ENCODE data around the gene UCHL5.

The UCHL5 gene, protein sequence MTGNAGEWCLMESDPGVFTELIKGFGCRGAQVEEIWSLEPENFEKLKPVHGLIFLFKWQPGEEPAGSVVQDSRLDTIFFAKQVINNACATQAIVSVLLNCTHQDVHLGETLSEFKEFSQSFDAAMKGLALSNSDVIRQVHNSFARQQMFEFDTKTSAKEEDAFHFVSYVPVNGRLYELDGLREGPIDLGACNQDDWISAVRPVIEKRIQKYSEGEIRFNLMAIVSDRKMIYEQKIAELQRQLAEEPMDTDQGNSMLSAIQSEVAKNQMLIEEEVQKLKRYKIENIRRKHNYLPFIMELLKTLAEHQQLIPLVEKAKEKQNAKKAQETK

DNA sequence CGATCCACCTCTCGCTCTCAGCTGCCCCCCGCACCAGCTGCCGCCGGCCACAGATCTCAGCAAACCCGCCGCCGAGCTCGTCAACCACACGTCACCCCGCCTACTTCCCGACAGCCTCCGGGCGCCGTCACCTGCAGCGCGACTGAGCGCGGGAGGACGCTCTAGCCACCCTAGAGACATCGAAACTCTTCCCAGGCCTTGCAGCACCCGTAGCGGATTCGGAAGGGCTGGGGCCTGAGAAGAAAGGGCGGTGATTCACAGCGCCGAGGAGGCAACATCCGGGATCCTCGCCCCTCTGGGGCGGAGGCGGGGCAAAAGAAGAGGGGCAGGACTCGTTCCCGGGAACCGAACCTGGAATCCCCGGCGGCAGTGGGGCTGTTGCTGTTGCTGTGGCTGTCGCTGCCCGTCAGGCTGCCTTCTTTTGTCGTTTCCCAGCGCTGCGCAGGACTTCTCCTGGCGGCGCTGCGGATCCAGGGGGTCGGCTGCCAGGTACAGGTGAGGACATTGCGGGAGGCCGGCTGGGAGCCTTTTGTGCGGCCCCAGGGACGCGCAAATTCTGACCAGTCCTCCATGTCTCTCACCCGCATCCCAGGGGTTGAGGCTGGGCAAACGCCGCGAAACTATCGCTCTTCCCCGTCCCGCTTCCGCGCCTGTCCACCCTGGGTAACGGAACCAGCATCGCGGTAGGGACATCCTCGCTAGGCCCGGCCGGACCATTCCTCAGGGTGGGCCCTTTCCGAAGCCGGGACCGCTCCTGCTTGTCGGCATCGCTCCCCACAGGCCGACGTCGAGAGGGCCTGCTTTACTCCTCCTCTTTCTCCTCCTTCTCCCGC lies at the start of gene UCHL5, which contains the start of gene RO60:
TSS of gene UCHL5 (minus strand) at position 79 of the 833 bp plus-strand sequence. CDS start 100 bp downstream, outside the sequence.
TSS of gene RO60 (plus strand) at position 331 of the 833 bp plus-strand sequence. CDS start 9,443 bp downstream, outside the sequence.
- H3K27me3 ChIP-seq (ENCODE audit: control insufficient read depth, insufficient read depth, low read length), result no peaks in the 10 kb centered on the region
- peak within 1 kb of the TSS; percentile 97 for H3K4me3 ChIP-seq (ENCODE audit: low read length)
- peak within 1 kb of the TSS; percentile 99 for H3K9ac ChIP-seq (ENCODE audit: low read length)

DNA sequence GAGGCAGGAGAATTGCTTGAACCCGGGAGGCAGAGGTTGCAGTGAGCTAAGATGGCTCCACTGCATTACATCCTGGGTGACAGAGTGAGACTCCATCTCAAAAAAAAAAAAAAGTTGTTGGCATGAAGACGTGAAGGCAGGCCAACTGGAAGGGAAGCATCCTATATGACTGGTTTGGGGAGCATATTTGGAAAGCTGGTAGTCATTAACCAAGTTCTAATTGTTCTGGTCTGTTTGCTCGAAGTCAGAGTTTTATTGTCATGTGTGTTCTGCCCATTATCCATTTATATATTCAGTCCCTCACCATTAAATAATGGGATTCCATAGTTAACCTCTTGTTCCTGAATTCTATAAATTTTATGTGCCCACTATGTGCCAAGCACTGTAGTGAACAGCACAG lies 49.3 kb upstream of the UCHL5 start:
- no peak overlapping the region for H3K4me3 ChIP-seq (ENCODE audit: low read length)

More for the DNA sequence above, at the start of gene UCHL5, which contains the start of gene RO60:
- peaks cover 13% of the 10 kb centered on the region for H3K4me1 ChIP-seq (ENCODE audit: control insufficient read depth, insufficient read depth, low read length)
- no peaks in the 10 kb centered on the region for H3K36me3 ChIP-seq (ENCODE audit: control insufficient read depth, insufficient read depth, low read length)
- H3K27ac ChIP-seq (ENCODE audit: low read depth, low read length), result peak within 1 kb of the TSS; percentile 100

DNA sequence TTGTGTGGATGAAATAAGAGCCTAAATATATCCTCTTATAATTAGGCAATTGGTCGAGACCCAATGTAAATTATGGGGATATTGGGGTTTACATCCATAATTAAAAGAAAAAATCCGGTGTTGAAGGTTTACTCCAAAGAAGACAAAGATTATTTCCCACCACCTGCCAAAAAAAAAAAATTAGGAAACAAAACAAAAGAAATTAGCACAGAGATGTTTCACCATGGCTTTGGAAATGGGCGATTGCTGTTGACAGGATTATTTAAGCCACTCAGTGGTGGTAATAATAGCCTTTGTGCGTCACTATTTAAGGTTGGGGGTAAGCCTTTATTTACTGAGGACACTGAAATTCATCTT lies 46.6 kb upstream of the UCHL5 start:
- Histone ChIP-seq H3K27ac (ENCODE audit: low read depth, low read length) (peak overlapping the region; percentile 88), H3K4me1 (ENCODE audit: control insufficient read depth, insufficient read depth, low read length) (peaks cover 5% of the 10 kb centered on the region), H3K9ac (ENCODE audit: low read length) (peak overlapping the region; percentile 25), H3K4me3 (ENCODE audit: low read length) (peak overlapping the region; percentile 62), H3K36me3 (ENCODE audit: control insufficient read depth, insufficient read depth, low read length) (no peaks in the 10 kb centered on the region), H3K27me3 (ENCODE audit: control insufficient read depth, insufficient read depth, low read length) (no peaks in the 10 kb centered on the region)

More for the DNA sequence above, 49.3 kb upstream of the UCHL5 start:
- Histone ChIP-seq H3K27ac (ENCODE audit: low read depth, low read length) (no peak overlapping the region), H3K27me3 (ENCODE audit: control insufficient read depth, insufficient read depth, low read length) (no peaks in the 10 kb centered on the region), H3K4me1 (ENCODE audit: control insufficient read depth, insufficient read depth, low read length) (peaks cover 10% of the 10 kb centered on the region), H3K36me3 (ENCODE audit: control insufficient read depth, insufficient read depth, low read length) (no peaks in the 10 kb centered on the region), H3K9ac (ENCODE audit: low read length) (no peak overlapping the region)

DNA sequence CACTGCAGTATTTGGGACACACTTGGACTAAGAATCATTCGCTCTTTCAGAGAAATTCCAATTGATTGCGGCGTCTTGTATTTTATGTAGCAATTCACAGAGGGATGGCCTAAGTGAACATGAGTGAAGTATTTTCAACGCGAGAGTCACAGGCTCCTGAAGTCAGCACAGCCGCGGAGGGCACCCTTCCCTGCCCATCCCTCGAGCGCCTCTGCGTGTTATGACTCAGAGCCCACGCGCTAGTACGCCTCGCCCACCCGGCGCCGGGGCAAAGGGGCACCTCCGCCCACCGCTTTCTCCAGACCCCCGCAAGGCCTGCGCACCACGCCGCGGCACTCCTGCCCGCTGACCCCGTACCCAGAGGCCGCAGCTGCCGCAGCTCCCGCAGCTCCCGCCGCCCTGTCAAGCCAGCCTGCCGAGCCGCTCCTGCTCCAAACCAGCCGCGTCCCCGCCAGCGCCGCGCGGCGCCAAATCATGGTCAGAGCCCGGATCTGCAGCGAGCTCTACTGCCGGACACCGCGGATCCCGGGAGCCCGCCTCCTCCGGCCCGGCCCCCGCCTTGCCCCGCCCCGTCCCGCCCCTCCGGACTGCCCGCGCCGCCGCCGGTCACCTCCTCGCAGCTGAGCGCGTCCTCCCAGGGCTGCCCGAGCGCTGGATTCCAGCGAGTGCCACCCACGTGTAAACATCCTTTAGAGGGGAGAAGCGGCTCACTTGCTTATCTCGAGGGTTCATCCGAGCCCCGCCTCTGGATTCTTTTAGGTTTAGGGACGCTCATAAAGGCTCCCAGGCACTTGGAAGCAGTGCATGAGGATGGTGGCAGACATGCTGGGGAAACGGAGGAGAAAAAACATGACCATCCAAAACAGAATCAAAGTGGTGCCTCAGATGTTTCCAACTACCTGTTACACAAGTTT lies 46.0 kb upstream of the UCHL5 start, which contains the start of gene GLRX2:
TSS of gene GLRX2 (minus strand) at position 508 of the 914 bp plus-strand sequence. CDS start at position 476, 32 bp downstream.
- H3K4me3 ChIP-seq (ENCODE audit: low read length), result peak within 1 kb of the TSS; percentile 89
- H3K4me1 ChIP-seq (ENCODE audit: control insufficient read depth, insufficient read depth, low read length), result peaks cover 5% of the 10 kb centered on the region
- peak within 1 kb of the TSS; percentile 52 for H3K9ac ChIP-seq (ENCODE audit: low read length)
- H3K36me3 ChIP-seq (ENCODE audit: control insufficient read depth, insufficient read depth, low read length), result no peaks in the 10 kb centered on the region
- peak within 1 kb of the TSS; percentile 88 for H3K27ac ChIP-seq (ENCODE audit: low read depth, low read length)
- no peaks in the 10 kb centered on the region for H3K27me3 ChIP-seq (ENCODE audit: control insufficient read depth, insufficient read depth, low read length)

DNA sequence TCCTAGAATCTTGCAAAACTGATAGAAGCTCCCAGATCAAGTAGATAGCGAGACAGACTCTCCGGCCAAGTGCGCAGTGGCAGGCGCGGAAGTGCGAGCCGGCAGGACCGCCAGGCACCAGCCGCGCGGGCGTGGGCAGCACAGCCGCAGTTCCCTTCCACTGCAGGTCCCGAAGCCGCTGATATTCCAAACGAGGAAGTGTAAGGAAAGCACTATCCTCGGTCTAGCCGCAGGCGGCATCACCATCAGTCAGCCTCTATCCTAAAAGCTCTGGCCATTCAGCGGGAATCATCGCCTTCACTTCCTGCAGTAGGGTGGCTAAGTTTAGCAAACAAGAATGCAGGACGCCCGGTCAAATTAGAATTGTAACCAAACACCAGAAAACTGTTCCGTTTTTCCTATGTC lies 45.3 kb upstream of the UCHL5 start:
- peak overlapping the region; percentile 89 for H3K4me3 ChIP-seq (ENCODE audit: low read length)
- H3K36me3 ChIP-seq (ENCODE audit: control insufficient read depth, insufficient read depth, low read length), result no peaks in the 10 kb centered on the region
- peak overlapping the region; percentile 88 for H3K27ac ChIP-seq (ENCODE audit: low read depth, low read length)
- no peaks in the 10 kb centered on the region for H3K27me3 ChIP-seq (ENCODE audit: control insufficient read depth, insufficient read depth, low read length)
- H3K9ac ChIP-seq (ENCODE audit: low read length), result peak overlapping the region; percentile 46
- peaks cover 5% of the 10 kb centered on the region for H3K4me1 ChIP-seq (ENCODE audit: control insufficient read depth, insufficient read depth, low read length)

DNA sequence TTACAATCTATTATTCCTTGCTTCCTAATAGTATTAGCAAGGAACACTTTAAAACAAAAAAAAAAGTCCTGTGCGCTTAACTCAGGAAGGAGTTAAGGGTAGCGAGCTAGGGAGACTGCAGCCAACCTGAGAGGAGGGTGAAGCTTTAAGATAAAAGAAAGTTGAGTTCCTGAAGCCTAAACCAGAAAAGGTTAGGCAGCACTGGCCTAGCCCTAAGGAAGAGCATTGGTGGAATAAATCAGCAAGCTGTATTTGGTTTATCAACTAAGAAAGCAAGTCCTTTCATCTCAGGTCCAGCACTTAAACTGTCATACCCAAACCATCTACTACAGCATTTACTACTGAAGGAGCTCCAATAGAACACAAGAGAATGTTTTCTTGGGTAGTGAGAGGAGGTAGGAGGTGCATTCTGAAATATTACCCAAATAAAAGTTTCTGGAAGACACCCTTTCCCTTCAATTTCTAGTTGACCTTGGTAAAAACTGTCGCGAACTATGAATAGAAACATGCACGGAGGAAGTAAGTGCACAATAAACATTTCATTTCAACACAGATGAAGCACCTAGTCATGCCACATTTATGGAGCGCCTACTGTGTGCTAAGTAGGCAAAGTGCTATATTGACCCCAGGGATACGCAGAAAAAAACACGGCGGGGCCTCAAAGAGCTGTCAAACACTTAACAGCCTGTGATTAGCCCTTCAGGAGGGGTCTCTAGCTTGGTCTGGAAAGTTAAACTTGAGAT lies 44.8 kb upstream of the UCHL5 start:
- Histone ChIP-seq H3K4me3 (ENCODE audit: low read length) (peak overlapping the region; percentile 89), H3K27me3 (ENCODE audit: control insufficient read depth, insufficient read depth, low read length) (no peaks in the 10 kb centered on the region), H3K36me3 (ENCODE audit: control insufficient read depth, insufficient read depth, low read length) (no peaks in the 10 kb centered on the region), H3K27ac (ENCODE audit: low read depth, low read length) (peak overlapping the region; percentile 88), H3K9ac (ENCODE audit: low read length) (peak overlapping the region; percentile 46), H3K4me1 (ENCODE audit: control insufficient read depth, insufficient read depth, low read length) (peaks cover 5% of the 10 kb centered on the region)

DNA sequence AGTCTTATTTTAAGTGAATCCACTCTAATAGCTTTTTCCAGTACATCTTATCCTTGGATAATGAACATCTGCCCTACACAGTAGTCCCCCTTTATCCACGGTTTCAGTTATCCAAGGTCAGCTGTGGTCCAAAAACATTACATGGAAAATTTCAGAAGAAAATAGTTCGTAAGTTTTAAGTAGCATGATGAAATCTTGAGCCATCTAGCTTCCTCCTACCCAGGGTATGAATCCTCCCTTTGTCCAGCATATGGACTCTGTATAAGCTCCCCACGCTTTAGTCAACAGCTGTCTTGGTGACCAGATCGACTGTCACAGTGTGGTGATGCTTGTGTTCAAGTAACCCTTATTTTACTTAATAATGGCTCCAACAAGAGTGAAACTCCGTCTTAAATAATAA lies 43.5 kb upstream of the UCHL5 start:
- Histone ChIP-seq H3K27ac (ENCODE audit: low read depth, low read length) (no peak overlapping the region), H3K27me3 (ENCODE audit: control insufficient read depth, insufficient read depth, low read length) (no peaks in the 10 kb centered on the region), H3K36me3 (ENCODE audit: control insufficient read depth, insufficient read depth, low read length) (peaks cover 3% of the 10 kb centered on the region), H3K9ac (ENCODE audit: low read length) (no peak overlapping the region), H3K4me3 (ENCODE audit: low read length) (no peak overlapping the region), H3K4me1 (ENCODE audit: control insufficient read depth, insufficient read depth, low read length) (peaks cover 5% of the 10 kb centered on the region)

DNA sequence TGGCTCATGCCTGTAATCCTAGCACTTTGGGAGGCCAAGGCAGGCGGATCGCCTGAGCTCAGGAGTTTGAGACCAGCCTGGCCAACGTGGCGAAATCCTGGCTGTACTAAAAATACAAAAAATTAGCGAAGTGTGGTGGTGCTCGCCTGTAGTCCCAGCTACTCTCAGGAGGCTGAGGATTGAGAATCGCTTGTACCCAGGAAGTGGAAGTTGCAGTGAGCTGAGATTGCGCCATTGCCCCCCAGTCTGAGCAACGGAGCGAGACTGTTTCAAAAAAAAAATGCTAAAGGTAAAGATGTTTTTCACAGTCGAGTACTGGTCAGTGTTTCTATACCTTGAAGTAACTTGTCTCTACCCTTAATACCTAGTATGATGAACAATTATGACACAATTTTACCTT lies 35.0 kb upstream of the UCHL5 start:
- Histone ChIP-seq H3K4me3 (ENCODE audit: low read length) (no peak overlapping the region), H3K27ac (ENCODE audit: low read depth, low read length) (no peak overlapping the region), H3K4me1 (ENCODE audit: control insufficient read depth, insufficient read depth, low read length) (no peaks in the 10 kb centered on the region), H3K9ac (ENCODE audit: low read length) (no peak overlapping the region), H3K27me3 (ENCODE audit: control insufficient read depth, insufficient read depth, low read length) (no peaks in the 10 kb centered on the region), H3K36me3 (ENCODE audit: control insufficient read depth, insufficient read depth, low read length) (peaks cover 7% of the 10 kb centered on the region)

DNA sequence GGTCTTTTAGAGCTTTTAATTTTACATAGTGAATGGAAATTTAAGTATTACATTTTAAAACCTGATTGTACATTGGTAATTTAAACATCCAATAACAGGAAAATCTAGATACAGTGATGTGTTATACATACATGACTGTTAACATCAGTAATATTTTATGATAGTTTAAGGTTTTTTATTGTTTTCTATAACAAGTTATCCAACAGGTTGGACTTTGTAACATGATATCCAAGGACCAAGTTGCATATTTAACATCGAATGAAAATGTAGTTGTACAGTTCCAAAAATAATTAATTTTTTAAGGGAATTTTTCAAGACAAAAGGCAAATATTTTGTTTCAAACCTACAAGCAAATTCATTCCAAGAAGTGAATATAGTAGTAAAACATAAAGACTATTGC lies 31.7 kb upstream of the UCHL5 start:
- Histone ChIP-seq H3K27me3 (ENCODE audit: control insufficient read depth, insufficient read depth, low read length) (no peaks in the 10 kb centered on the region), H3K36me3 (ENCODE audit: control insufficient read depth, insufficient read depth, low read length) (peaks cover 4% of the 10 kb centered on the region), H3K27ac (ENCODE audit: low read depth, low read length) (no peak overlapping the region), H3K4me3 (ENCODE audit: low read length) (no peak overlapping the region), H3K9ac (ENCODE audit: low read length) (no peak overlapping the region), H3K4me1 (ENCODE audit: control insufficient read depth, insufficient read depth, low read length) (no peaks in the 10 kb centered on the region)

DNA sequence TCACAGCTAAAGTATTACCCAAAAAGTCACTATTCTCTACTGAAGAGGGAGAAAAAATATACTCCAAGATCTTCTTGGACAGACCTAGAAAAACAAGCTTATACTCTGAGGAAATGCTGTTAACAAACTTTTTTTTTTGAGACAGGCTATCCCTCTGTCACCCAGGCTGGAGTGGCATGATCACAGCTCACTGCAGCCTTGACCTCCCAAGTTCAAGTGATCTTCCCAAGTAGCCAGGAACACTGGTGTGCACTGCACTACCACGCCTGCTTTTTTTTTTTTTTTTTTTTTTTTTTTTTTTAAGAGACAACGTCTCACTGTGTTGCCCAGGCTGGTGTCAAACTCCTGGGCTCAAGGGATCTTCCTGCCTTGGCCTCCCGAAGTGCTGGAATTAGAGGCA lies 28.7 kb upstream of the UCHL5 start:
- Histone ChIP-seq H3K27ac (ENCODE audit: low read depth, low read length) (no peak overlapping the region), H3K4me3 (ENCODE audit: low read length) (no peak overlapping the region), H3K9ac (ENCODE audit: low read length) (no peak overlapping the region), H3K36me3 (ENCODE audit: control insufficient read depth, insufficient read depth, low read length) (peaks cover 3% of the 10 kb centered on the region), H3K4me1 (ENCODE audit: control insufficient read depth, insufficient read depth, low read length) (no peaks in the 10 kb centered on the region), H3K27me3 (ENCODE audit: control insufficient read depth, insufficient read depth, low read length) (no peaks in the 10 kb centered on the region)

DNA sequence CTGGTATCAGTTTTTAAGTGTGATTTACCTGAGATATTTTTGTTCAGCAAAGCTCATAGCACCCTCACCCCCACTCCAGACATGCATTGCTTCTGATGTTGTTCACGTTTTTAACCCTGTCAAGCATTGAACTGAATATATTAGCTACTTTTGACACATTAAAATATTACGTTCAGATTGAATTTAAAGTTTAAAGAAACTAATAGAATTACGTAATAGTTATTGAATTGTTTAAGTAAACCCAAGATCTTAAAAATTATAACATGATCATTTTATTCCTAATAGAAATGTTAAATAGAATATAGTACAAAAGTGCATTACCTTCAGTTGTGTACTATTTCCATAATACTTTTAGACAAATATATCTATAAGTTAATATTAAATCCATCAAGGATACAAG lies 27.2 kb upstream of the UCHL5 start:
- Histone ChIP-seq H3K27ac (ENCODE audit: low read depth, low read length) (no peak overlapping the region), H3K4me1 (ENCODE audit: control insufficient read depth, insufficient read depth, low read length) (no peaks in the 10 kb centered on the region), H3K36me3 (ENCODE audit: control insufficient read depth, insufficient read depth, low read length) (peaks cover 6% of the 10 kb centered on the region), H3K27me3 (ENCODE audit: control insufficient read depth, insufficient read depth, low read length) (no peaks in the 10 kb centered on the region), H3K9ac (ENCODE audit: low read length) (no peak overlapping the region), H3K4me3 (ENCODE audit: low read length) (no peak overlapping the region)

Data from rectal smooth muscle tissue (tissue), 1 donor.